NOMO-1 treated with DMSO at 0.1 percent for 48 hours (cell line): ENCODE measurements around the gene KIF1A.
A peak's percentile ranks its signal among the peaks of the same experiment; 100 is the strongest.
"Not testable (repeated sequence)": the region's sequence is repeated elsewhere in the genome, so short reads cannot be mapped to it uniquely, and the experiment has no call there.

Source experiments
- DNase-seq: peaks from one replicate; lab custom pipeline; 2025; ENCODE audit not compliant: unreplicated experiment; lab: John Stamatoyannopoulos, UW

The KIF1A gene

GRCh38 chr2:240846873-240847595 lies 27.0 kb upstream of the KIF1A start:
- no peak for DNase-seq

- DNase-seq = not testable (repeated sequence)
These were observed 26.3 kb upstream of the KIF1A start for GRCh38 chr2:240846309-240846708.

DNA sequence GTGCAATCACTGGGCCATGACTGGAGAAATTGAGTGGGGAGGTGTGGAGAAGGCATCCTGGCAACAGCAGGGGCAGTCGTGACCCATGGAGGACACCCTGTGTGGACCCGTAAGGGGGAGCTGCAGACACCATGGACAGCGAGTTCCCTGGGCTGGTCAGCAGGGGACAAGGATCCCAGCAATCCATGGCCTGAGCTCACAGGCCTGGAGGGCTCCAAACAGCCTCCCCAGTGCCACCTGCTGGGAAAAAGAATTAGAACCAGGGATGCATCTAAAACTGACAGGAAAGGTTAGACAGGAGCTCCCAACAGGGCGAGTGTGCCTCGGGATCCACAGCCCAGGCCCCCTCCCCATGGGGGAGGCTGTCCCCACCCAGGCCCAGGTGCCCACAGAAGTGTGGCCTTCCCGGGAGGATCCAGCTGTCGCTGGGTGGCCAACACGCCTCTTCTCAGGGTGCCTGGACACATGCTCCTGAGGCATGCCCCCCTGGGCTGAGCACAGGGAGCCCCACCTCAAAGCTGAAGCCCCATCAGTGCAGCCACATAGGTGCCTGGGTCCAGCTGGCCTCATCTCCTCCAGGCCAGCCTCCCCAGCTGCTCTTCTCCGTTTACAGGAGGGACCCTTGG lies 20.5 kb upstream of the KIF1A start:
- DNase-seq = no peak

GRCh38 chr2:240839152-240840143 lies 19.4 kb upstream of the KIF1A start:
- no peak for DNase-seq

DNA sequence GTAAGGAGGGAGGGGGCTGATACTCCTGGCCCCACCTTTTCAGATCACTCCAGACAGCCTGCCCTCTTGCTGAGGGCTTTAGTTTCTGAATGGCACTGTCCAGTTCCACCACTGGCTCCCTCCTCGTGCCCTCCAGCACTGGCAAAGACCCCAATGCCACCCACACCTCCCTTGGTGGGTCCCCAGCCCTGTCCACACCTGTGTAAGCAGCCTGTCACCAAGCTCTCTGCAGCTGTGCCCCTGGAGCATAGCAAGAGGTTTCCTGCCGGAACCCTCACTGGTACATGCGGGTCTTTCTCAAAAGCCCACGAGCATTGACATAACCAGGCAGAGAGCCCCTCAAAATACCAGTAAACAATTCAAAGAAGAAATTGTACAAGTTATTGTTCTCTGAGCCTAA lies 17.6 kb upstream of the KIF1A start:
- no peak for DNase-seq

DNA sequence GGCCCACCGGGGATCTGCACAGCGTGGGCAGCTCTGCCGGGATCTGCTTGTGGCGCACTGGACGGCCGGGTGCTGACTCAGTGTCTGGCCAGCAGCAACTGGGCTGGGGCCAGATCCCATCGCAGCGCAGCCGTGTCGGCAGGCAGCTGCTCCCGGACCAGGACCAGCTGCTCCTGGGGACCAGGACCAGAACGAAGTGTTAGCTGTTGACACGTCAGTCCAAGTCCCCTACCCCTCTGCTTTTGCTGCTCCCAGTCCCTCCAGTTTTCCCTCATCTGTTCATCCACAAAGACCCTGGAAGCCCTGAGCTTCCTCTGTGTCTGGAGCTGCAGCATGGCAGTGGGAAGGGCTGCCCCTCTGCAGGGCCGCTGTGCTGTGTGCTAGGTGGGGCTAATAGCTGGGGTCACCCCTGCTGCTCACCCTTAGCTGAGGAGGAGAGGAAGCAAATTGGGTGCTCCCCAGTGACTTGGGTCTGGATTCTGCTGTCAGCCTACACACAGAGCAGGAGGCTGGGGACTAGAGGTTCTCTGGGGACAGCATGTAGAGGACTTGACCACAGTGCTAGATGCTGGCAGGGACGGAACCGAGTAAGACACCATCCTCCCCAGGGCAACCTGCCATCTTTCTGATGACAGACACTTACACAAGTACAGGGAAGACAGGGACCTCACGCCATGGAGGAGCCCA lies 16.9 kb upstream of the KIF1A start:
- DNase-seq = no peak

DNA sequence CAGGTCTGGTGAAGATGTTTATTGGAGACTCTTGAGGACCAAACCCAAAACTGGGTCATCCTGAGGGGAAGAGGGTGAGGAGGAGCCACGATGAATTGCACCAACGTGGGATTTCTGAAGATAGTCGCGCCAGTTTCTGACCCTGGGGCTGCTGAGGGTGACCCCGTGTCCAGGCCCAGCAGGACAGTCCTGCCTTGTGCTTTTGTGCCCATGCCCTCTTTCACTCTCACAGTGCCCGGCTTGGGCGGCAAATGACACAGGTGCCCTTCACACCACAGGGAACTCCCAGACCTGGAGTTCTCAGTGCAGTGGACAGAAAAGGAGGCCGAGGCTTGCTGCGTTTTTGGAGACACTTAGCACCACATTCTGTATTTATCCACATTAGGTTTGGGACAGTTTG lies 15.5 kb upstream of the KIF1A start:
- DNase-seq = no peak

DNA sequence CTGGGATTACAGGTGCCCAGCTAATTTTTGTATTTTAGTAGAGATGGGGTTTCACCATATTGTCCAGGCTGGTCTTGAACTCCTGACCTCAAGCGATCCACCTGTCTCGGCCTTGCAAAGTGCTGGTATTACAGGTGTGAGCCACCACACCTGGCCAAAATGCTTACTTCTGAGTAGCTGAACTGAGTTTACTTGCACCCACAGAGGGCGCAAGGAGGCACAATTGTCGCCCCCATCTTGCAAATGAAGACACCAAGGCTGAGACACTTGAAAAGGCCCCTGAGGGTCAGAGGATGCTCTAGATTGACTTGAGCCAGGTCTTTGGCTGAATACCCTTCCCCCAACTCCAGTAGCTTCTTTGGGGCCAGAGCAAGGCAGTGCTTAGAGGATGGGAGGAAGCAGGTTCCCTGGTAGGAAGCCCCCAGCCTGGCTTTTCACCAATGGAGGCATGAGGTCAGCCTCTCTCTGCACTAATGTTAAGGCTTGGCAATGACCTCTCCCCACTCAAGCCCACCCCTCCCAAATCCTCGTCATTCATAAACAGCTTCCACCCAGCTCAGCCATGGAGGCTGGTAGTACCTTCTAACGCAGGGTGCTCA lies 14.5 kb upstream of the KIF1A start:
- DNase-seq = no peak

GRCh38 chr2:240833724-240834285 lies 13.8 kb upstream of the KIF1A start:
- DNase-seq = no peak

DNA sequence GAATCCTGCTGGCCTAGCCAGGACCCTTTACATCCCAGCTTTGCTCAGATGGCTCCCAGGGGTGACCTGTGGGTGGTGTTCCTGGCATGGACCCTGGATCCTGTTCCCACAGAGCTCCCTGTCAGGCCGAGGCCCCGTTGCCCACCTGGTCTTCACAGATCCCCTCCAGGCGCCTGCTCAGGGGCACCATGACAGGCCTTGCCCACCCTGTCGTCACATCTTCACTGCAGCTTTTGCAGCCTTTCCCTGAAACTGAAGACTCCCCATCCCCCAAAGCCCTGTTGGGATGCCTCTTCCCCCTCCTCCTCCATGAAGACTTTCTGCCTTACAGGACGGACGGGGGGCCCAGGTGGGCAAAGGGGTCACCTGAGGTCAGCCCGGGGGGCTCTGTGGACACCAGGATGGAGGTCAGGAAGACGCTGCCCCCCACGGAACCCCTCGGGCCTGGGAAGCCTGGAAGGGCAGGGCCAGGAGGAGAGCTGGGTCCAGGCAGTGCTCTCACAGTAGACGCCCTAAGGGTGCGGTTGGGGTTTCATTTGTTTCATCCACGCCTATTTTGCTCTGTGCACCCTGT lies 13.0 kb upstream of the KIF1A start:
- DNase-seq = no peak

- DNase-seq = peak; percentile 91
These were observed 12.2 kb upstream of the KIF1A start for GRCh38 chr2:240832205-240832727.

- DNase-seq = no peak
These were observed 11.7 kb upstream of the KIF1A start for GRCh38 chr2:240831594-240832204.

GRCh38 chr2:240825476-240825875 lies 5.5 kb upstream of the KIF1A start:
- DNase-seq = no peak

- no peak for DNase-seq
These were observed 3.7 kb upstream of the KIF1A start for GRCh38 chr2:240823449-240824336.

DNA sequence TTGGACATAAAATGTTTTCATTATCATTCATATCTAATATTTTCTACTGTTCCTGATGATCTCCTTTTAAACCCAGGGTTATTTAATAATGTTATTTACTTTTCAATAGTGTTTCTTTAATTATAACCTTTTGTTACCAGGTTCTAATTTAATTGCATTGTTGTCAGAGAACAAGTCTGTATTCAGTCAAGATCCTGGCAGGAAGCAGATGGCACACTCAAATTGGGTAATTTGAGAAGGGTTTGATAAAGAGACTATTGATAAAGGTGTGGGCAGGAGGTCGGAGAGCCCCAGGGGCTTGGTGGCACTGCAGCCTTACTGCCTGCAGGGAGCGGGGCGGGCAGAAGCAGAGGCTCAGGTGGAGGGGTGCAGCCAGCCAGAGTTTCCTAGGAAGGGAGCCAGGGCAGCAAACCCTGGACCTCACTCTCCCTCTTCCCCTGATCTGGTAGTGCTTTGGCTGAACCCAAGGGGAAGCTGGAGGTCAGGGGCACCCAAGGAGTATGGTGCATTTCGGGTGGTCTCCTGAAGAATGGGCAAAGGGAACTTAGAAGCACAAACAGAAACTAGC lies 2.3 kb upstream of the KIF1A start:
- DNase-seq = no peak

- no peak for DNase-seq
These were observed 1.4 kb upstream of the KIF1A start for GRCh38 chr2:240821429-240821778.

DNA sequence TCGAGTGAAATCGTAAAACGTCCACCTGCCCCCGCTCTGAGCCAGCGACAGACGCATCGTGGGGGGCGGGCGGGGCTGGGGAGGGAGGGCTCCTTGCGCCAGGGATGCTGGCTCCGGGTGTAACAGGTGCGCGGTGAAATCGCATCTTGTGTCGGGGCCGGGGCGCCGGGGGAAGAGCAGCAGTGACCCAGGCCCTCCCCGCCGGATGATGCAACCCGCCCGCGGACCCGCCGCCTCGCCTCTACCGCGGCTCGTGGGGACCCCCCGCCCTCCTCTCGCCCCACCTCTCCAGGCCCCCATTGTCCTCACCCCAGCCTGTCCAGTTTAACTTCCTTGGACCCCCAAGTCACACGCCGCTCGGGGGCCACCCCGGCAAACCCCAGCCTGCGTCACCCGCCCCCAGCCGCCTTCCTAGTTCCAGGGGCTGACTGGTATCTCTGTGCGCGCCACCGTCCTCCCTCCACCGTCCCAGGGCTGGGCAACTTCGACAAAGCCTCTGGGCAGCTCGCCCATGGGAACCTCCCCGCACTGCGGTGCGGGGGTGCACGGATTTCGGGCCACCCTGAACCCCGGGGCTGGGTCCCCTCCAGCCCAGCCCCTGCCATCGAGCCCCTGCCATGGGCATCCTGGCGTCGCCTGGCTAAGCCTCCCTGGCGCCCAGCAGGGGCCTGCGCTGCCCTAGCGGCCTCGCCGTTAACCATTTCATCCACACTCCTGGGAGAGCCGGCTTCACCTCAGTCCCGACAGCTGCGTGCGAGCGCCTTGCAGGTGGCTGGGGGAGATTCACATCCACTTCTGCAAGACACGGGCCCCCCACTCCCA lies 799 bp upstream of the KIF1A start:
- no peak for DNase-seq
